CD1c-positive myeloid dendritic cell (primary cell): ENCODE data around the gene IFT52.
A peak's percentile ranks its signal among the peaks of the same experiment; 100 is the strongest.

Source experiments
- DNase-seq: peaks from one replicate; pipeline ENCODE4 v3.0.0-alpha.2; 2016; ENCODE audit errors: extremely low spot score

IFT52 gene, protein sequence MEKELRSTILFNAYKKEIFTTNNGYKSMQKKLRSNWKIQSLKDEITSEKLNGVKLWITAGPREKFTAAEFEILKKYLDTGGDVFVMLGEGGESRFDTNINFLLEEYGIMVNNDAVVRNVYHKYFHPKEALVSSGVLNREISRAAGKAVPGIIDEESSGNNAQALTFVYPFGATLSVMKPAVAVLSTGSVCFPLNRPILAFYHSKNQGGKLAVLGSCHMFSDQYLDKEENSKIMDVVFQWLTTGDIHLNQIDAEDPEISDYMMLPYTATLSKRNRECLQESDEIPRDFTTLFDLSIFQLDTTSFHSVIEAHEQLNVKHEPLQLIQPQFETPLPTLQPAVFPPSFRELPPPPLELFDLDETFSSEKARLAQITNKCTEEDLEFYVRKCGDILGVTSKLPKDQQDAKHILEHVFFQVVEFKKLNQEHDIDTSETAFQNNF

DNA sequence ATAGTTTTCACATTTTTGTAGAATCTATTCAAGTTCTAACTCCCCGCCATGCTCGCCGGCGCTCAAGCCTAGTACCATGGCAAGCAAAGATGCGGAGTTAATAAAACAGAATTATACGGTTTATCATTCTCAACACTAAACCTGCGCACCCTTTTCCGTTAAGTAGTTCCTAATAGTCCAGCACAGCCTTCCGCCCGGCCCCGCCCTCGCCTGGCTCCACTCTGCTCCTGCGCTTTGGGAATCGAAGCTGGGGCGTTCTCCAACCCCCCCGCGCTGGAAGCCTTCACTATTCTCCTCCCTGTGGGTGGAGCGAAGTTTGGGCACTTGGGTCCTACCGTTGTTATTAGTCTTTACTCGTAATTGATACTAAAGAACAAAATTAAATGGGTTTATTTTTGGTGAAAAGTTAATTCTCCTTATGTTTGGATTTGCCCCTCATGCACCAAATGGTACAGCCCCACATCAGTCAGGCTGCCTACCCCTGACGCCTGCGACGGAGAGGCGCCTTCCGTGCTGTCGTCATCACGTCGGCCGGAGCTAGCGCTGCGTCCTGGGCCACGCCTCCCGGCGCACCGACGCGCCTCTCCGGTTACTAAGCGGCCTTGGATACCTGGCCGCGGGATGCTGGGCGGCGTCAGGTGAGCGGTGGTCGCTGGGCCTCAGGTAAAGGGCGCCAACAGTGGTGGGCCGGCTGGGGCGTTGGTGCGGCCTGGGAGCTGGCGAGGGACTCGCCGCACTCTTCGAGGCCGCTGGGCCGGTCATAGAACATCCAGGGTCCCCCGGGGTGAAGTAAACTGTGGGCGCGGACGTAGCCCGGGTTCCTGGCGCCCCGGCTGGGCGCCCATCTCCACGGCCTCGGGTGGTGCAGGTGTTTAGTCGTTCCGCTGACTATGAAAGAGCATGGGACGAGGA is at the start of gene IFT52:
Gene IFT52 (plus strand): TSS at position 546 of the 912 bp plus-strand sequence. CDS start 3,762 bp downstream, outside the sequence.
- peak; percentile 94 for DNase-seq

DNA sequence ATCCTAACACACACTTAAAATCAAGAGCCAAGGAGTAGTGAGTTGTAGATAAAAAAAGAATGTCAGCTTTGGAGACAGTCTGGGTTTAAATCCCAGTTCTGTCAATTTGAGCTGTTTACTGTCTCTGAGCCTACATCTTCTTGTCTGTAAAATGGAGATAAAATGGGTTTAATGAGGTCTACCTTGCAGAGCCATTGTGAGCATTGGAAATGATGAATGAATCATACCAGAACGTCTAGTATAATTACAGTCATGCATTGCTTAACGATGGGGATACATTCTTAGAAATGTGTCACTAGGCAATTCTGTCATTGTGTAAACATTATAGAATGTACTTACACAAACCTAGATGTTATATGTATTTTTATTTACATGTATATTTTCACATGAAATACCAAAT is 49.5 kb upstream of the IFT52 start:
- DNase-seq = no peak

DNA sequence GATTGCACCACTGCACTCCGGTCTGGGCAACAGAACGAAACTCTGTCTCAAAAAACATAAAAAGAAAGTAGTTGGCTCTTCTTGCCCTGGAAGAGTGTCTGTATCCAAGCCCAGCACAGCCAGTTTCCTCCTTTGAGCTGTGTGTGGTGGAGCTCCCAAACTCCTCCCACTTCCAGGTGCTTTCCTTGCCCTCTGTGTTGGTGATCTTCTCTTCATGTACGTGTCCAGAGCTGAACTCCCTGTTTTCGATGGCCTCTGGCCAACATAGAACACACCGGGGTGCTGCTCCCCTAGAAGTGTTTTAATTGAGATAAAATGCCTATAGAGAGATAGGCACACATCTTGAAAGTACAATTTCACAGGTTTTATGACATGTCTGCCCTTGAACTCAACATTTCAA is 48.6 kb upstream of the IFT52 start:
- no peak for DNase-seq

DNA sequence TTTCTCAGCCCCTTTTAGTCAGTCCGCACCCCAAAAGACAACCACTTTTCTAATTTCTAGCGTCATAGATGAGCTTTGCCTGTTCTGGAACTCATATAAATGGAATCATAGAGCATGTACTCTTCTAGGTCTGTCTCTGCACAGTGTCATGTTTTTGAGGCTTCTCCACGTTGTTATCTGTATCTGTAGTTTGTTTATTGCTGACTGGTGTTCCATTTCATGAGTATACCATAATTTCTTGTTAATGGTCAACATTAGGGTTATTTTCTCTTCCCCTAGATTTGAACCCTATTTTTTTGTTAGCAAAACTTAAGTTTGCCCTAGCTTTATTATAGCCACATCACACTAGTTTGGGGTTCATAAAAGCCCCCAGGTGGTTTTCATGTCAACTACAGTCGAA is 48.1 kb upstream of the IFT52 start:
- no peak for DNase-seq

DNA sequence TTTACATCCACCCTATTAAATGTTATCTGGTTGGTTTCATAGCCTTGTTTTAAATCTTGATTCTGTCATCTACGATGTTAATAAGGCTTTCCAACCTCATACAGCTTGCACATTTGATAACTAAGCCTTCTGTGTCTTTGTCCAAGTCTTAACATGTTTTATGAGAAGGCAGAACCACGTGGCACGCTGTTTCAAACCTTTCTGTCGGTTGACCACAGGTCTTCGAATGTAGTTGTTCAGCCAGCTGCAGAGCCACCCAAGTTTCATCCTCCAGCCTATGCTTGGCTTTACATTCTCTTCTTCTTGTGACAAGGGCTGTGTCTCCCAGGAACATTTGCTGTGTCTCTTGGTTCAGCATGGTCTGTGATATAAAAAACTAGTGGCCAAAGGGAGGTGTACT is 47.6 kb upstream of the IFT52 start:
- DNase-seq = no peak

DNA sequence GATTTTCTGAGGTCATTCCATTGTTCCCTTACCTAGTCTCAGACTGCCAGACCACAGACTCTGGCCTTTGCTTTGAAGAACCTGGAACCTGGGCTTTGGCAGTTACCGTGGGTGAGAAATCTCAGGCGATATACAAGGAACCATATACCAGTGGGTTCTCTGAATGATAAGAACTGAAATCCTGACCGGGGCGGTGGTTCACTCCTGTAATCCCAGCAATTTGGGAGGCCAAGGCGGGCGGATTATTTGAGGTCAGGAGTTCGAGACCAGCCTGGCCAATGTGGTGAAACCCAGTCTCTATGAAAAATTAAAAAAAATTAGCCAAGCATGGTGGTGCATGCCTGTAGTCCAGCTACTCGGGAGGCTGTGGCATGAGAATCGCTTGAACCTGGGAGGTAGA is 46.2 kb upstream of the IFT52 start:
- no peak for DNase-seq

DNA sequence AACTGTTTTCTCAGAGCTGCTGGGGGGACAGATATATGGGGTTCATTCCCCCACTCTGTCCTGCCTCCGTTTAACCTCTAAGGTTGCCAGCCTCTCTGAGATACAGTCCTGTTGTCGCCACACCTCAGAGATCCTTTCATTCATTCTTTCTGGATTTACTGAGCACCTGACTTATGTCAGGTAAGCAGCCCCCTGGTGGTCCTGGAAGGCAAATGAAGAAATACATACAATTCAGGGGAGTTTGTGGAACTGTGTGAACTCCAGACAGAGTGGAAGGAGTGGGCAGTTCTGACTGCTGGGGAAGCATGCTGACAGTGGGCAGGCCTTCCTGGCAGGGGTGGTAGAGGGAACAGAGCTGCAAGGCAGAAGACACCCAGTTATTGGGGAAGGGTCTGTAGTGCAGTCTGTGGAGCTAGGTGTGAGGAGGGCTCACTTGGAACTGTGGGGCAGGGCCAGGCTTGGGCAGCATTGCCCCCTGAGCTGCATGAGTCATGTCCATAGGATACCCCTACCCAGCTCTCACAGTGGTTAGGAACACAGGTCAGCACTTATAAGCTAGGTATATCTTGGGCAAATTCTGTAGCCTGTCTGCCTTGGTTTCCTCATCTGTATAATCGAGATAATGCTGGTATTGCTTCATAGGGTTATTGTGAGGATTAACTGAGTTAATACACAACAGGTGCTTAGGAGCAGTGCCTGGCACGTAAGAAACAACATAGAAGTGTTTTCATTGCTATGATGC is 44.7 kb upstream of the IFT52 start:
- DNase-seq = no peak

DNA sequence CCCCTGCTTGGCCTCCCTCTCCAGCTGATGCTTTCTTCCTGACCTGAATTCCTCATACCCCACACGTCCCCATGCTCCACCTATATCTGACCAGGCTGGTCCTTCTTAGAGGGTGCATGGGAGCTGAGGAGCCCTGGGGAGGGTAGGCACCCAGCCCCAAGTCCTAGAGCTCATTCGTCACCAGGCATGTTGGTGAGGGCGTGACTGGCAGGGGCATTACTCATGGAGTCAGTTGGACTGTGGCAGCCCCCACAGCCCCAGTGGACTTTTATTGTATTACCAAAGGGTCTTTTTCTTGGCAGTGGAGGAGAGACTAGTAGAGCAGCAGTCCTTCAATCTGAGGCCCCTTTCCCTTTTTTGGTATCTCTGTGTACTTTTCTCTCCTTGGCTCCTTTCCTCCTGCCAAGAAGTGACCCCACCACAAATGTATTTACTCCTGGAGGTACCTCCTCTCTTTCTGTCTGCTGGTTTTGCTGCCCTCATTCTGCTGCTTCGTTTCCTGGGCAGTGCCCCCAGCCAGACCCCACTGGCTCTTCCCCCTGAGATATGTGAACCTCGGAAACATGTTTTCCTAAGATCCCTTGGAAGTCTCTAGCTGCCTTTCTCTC is 42.4 kb upstream of the IFT52 start:
- no peak for DNase-seq

DNA sequence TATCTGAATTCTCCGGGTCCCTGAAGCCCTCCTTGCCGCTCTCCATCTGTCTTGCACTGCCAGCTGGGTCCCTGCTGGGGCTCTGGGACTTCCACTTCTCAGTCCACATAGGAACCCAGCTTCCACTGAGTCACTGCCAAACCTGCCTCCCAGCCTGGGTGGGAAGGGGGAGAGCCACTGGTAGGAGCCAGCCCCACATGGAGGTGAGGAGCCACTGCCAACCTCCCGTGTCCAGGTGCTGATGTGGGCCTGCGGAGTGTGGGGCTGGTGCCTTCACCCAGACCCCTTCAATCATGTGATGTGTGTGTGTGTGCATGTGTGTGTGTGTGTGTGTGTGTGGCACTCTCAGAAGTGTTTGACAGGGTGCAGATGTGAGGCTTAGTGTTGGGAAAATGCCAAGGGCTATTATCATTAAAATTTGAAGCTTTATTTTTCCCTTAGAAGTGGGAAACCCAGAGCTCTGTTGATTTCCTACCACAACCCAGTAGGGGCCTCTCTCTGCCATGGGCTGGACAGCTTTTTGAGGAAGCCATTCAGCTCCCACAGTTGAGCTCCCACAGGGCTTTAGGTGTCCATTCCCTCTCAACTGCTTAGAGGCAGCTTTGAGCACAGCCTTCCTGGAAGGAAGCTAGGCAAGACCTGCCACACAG is 41.2 kb upstream of the IFT52 start:
- DNase-seq = no peak

DNA sequence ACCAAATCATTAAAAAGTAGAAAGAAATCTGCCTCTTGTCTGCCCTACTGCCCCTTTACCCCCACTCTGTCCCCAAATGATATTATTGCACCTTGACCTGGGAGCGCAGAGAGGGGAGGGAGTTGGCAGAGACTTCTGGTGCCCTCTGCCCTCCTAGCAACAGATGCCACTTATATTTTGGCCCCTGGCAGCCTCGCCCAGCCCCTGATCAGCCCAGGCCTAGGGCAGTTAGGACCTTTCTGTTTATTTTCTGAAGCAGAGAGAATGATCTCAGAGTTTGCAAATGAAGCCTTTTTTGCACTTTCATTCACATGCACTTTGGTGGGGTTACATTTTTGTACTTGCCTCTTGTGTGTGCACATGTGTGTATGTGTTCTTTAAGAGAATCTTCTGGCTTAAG is 40.3 kb upstream of the IFT52 start:
- DNase-seq = no peak

DNA sequence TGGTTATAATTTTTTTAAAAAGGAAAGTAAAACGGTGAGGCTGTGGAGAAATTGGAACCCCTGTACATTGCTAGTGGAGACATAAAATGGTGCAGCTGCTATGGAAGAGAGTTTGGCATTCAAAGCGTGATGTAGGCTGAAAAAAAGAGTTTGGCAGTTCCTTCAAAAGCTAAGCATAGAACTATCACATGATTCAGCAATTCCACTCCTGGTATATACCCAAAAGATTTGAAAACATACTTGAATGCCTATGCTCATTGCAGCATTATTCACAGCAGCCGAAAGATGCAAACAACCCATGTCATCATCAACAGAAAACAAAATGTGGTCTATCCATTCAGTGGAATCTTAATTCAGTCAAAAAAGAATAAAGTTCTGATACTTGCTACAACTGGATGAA is 36.4 kb upstream of the IFT52 start:
- DNase-seq = no peak

DNA sequence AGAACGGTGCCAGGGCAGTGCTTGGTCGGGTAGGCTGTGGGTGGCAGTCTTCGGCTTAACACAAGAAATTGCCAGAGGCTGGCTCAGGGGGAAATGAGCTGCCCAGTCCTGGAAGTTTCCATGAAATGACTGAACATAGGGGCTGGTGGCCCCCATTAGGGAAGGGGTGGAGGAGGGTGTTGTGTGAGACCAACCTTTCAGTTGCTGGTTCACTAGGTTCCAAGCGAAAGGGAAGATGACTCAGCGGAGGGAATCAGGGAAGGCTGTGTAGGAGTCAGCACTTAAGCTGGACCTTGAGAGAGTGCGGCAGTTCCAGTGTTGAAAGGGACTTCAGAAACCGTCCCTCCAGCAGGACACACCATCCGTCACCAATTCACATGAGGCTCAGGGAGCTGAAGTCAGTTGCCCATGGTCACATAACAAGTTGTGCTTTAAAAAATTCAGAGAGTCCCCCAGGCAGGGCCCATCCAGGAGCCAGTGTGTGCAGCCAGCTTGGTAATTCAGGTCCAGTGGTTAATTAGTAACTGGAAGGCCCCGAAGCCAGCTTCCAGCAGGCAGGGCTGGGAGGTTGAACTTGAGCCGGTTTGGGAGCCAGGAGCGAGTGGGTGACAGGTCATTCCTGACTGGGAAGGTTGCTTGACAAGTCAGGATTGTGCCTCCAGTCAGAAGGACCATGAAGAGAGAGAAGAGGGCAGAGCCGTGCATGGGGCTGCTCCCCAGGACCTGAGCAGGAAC is 32.2 kb upstream of the IFT52 start, which contains the start of gene SGK2:
Gene SGK2 (plus strand): TSS at position 616 of the 735 bp plus-strand sequence. CDS start 7,469 bp downstream, outside the sequence.
- DNase-seq = no peak

DNA sequence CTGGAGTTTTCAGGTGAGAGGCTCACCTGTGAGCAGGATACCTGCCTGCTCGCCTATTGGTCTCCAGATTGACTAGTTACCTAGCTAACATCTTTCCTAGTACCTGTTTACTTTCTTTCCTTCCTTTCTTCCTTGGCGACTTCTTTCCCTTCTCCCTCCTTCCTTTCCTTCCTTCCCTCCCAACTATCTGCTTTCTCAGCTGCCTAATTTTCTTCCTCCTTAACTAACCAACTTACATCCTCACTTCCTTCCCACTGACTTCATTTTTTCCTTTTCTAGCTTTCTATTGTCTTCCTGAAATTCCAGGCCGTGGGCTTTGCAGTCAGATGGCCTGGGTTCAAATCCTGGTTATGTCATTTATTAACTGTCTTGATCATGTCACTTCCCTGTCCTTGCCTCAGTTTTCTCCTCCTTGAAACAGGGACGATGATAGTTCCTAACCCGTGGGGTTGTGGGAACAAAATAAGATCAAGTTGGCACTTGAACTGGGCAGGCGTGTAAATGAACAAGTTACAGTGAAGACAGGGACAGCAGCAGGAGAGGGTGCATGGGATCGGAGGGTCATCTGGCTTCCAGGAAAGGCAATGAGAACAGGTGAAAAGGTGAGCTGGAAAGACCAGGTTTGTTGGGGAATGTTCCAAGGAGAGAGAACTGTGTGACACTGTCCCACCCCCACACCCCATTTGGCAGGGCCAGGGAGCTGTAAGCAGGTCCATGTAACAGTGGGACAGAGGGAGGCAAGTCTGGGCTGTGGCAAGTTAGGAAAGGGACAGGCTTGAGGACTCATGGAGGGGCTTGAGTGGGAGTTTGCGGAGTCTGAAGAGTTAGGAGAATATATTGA is 31.4 kb upstream of the IFT52 start:
- DNase-seq = no peak

DNA sequence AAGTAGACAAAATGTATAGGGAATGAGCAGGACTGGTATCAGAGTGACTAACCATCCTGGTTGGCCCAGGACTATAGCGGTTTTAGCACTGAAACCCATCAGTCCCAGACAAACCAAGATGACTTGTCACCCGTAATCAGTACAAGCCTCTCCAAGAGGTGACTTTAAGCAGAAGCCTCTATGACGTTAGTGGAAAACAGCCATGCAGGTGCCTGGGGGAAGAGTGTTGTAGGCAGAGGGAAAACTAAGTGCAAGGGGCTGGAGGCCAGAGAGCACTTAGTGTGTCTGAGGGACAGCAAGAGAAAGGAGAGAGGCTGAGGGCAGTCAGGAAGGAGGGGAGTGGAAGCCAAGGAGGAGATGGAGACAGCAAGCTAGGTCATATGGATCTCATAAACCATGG is 29.8 kb upstream of the IFT52 start:
- no peak for DNase-seq

DNA sequence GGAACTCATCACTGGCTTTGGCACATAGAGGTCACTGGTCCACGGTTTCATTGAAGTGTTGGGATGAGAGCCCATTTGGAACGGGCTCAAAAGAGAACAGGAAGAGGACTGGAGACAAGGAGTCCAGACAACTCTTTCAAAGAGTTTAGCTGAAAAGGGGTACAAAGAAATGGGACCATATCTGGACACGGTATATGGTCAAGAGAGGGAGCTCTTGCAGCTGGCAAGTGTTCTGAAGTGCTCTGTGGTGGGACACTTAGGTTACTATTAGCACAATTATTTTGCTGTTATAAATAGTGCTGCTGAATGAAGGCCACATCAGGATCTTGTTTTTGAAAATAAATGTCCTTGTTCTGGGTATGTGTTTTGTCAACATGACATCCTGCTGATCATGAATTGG is 27.3 kb upstream of the IFT52 start:
- DNase-seq = no peak

DNA sequence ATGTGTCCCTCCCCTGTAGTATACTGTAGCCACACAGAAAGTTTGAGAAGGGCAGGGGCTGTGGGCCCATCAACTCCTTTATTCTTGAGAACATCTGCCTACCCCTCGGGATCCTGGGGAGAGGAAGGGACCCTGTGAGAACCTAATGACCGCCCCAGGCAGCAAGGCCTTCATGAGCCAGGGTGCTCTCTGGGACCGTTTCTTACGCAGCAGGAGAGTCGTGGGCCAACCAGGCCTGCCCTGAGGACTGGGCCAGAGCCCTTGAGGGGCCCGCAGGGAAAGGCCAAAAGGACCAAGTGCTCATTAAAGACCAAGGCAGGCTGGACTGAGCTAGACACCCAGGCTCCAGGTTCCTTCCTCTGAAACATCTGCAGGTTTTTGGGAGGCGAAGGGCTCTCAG is 26.7 kb upstream of the IFT52 start:
- no peak for DNase-seq

DNA sequence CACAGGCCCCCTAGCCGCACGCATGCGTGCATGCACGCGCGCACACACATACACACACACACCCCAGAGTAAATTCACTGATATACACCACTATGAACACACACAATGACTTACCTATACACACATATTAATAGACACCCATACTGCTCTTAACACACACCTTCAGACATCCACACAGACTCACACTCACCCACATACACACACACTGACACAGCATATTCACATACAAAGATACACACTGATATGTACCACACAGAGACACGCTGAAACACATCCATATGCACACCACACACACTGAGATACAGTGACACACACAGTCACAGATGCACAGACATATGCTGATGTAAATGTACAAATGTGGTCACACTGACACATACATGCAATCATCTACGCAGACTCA is 26.3 kb upstream of the IFT52 start:
- DNase-seq = no peak

DNA sequence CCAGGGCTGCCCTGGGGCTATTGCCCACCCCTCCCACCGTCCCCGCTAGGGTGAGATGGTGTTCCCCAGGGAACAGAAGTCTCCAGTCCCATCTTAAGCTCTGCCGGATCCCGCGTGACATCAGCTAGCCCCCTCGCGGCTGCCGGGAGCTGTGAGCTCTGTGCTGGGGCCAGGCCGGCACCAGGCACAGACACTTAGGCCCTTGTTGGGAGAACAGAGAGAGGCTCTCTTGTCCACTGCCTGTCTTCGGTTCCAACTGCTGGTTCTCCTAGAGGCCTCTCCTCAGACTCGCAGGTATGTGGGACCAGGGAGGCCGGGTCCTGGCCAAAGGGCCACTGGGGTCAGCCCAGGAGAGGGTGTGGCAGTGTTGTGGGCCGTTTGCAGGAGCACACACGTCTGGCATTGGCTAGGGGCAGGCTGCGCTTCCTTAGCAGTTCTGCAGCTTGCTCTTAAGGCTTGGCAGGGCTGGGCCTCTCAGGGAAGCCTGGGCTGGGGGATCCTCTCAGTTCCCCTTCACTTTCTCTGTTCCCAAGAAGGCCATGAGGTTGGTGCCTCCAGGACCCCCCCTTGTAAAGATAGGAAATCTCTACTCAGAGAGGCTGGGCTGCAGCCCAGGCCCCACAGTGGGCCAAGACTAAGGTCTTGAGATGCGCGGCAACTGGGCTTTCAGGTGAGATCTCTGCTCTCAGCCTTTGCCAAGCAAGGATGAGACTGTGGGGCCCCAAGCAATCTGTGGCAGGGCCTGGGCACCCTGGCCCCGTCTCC is 25.6 kb upstream of the IFT52 start:
- DNase-seq = no peak

DNA sequence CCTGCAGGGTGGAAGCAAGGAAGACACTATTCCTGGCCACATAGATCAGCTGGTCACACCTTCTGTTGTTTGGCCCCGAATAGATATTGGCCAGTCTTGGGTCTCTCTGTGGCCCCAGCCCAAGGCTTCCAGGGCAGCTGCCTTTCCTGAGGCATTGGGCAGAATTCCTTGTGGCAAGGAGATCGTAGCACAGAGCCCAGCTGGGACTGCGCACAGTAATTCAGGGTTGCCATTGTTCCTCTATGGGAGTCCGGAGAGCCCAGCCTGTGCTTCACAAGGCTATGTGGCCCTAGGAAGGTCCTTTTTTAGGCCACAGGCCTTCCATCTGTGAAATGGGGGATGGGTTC is 25.0 kb upstream of the IFT52 start:
- no peak for DNase-seq
